H1 (cell line): ENCODE results near the gene UBE2D2. TPM values are rescaled to one million over a fixed set of nuclear protein-coding genes. Genes with fewer than 3 reads are reported as not detected.

Experiments
- HDAC2 ChIP-seq, 2 experiments: fragments of 300-600 bp in 1 of 2; sonication (generic) in 1 of 2; IDR thresholded peaks; 2 replicates each; pipeline ENCODE4 v1.6.1; 2011 to 2012; ENCODE audit warnings: low read depth in 2 of 2, low read length in 2 of 2, mild to moderate bottlenecking in 2 of 2, moderate library complexity in 2 of 2, borderline replicate concordance in 1 of 2, inconsistent platforms in 1 of 2
- polyA plus RNA-seq, 7 experiments: library from polyadenylated mRNA; depleted of rRNA in 3 of 7; stranded (reverse) in 5 of 7; unstranded in 2 of 7; fragments of >200 nt in 5 of 7; fragments of 200-250 nt in 2 of 7; gene quantifications; 1 replicate in 5 of 7; 2 replicates in 1 of 7; 4 replicates in 1 of 7; pipeline versions ENCODE4 v1.2.1 to v1.2.3, GENCODE V29; 2011 to 2013; ENCODE audit warnings: missing spikeins in 2 of 7, mixed read lengths in 2 of 7
- total RNA-seq: library from RNA; stranded (reverse); fragmentation: NEBNext Ultra II Directional; extraction: Animal tissue kit (Norgen Biotek cat#: 25700); gene quantifications from 2 replicates; pipeline ENCODE4 v1.2.1, GENCODE V29; 2021

UBE2D2 gene
- total and polyA plus RNA-seq, 2 of the 8 experiments (the other 6 are each of a cell fraction or from before 2014, with no cell fraction given) = 66.9 to 203 TPM

DNA sequence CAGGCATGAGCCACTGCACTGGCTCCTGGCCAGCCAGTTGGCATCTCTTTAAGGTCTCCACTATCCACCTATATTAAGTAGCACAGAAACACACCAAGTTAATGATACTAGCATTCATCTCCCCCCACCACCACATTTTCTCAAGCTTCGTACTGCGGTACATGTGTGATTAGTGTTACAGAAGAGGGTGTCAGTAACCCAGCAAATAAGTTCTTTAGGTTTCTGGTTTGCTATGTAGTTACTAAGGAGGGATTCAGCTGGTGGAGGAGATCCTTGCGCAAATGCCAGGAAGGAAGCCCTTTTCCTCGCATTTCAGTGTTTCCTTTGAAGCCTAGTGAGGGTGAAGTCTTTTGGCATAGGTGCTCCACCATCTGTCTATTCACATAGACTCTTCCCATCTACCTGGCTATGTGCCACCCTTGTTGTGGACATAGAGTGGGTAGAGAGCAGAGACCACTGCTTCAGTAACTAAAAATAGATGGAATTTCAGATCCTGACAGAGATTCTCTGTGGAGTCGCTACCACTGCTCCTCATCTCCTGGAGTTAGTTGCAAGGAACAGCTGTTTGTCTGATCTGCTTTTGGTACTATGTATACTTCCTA lies 16.7 kb downstream of the UBE2D2 start (continued):
- TF ChIP-seq HDAC2 (IDR thresholded peaks at IDR 0.05; ENCODE audit: borderline replicate concordance in 1 of 2, low read depth in 2 of 2, low read length in 2 of 2) = no peak
